Hematopoietic multipotent progenitor cell treated with erythropoietin and hydrocortisone succinate and interleukin-3 and kit ligand, for 6 days (in vitro differentiated cells): ENCODE data around the gene ARHGAP10.
A peak's percentile ranks its signal among the peaks of the same experiment; 100 is the strongest.

ENCODE experiments used
- DNase-seq: peaks from one replicate; pipeline ENCODE4 v3.0.0-alpha.2; 2015

The ARHGAP10 gene

DNA sequence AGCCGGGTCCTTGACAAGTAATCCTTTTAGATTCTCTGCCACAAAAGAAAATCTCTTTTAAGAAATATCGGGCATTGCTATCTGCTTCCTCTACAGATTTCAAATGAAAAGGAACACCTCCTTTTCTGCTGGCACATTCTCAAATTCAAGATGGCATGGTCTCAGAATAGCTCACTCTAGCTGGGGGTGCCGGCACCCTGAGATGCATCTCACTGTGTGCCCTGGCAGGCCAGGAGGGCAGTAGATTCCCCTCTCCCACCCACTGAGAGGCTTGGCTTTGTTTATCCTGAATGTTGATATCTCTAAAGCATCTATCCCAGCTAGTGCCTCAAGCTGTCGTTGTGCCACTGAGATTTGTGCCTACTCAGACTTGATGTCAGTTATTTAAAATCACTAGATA, 319.5 kb downstream of the ARHGAP10 start:
- DNase-seq, result no peak

DNA sequence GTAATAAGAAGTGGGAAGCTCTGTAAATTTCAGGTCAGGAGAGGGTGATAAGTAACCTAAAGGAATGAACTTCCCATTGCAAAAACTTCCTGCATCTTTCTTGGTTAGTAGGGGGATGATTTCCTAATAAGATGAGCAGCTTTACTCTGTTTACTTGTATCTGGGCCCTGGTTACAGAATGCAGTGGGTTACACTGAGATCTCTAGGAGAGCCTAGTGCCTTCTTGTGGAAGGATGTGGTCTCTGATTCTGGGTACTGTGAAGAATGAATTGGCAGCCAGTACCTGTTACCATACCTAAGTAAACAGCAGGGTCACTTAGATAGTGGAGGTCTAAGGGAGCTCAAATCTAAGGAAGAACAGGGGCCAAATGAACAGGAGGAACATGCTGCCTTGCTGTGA, 320.6 kb downstream of the ARHGAP10 start:
- DNase-seq, result no peak

DNA sequence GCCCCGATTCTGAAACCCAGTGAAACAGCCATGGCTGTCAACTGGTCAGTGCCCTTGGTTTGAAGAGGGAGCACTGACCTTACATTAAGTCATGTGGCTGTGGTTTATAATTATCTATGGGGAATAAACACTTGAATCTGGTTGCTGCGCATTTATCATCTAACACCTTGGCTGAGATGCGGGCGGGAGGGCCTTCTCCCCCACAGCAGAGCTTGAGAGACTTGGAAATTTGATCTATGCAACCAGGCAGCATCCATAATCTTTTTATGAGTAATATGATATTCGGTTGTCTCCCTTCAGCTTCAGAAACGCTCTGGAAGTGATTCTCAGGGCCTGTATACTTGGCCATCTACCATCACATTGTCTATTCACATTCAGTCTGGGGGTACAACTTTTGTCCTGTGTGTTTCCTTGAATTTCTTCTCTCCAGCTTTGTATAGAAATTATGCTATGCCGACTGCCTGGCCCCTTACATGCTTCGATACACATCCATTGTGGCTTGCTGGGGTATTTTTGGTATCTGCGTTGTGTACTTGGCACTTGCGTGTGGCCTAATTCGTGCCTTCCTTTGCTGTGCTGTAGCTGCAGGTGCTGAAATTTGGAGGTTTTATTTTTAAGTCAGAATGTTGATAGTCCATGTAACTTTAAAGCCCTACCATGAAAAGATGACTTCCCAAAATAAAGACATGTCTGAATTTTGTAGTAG, 321.6 kb downstream of the ARHGAP10 start:
- no peak for DNase-seq

DNA sequence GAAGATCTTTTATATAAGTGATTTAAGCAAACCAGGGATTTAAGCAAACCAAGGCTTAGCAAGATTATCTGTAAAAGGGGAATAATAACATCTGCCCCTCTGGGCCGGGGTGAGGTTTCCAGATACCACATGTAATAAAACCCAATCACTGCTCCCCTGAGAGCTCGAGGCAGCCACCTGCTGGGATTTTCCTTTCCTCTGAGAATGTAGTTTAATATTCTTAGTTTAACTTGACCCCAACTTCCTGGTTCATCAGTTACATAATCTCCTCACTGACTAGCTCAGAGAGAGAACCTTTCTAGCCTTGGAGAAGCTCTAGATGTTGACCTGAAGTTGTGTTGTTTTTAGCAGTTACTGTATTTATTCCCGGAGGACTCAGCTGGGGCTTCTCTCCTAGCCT, 322.4 kb downstream of the ARHGAP10 start:
- no peak for DNase-seq

DNA sequence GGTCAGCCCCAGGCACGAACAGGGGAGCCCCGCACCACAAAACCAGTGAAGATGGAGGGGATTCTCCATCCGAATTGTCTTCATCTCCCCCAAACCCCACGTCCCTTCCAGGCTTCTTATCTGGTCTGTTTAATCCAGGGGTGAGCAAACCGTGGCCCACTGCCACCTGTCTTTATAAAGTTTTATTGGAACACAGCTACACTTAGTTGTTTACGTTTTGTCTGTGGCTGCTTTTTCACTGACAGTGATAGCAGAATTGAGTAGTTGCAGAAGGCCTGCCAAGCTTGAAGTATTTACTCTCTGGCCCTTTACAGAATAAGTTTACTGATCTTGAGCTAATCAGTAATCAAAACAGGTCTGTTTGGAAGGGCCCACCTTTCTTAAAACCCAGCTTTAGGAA, 324.0 kb downstream of the ARHGAP10 start:
- DNase-seq, result no peak

DNA sequence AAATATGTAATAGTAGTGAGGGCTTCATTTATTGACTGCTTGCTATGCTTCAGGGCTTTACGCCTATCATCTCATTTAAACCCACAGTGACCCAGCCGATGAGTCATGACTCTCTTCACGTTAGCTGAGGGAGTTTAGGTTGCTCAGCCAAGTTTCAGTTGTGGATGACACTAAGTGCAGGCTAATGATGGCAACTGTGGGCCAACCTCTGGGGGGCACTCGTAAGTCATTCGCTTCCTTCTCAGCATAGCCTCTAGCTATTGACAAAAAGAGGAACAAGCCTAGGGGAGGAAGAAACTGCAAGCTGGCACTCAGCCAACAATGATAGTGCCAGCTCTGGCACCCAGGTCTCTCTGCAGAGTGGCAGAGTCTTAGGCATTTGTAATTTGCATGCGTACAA, 325.0 kb downstream of the ARHGAP10 start:
- peak; percentile 96 for DNase-seq

DNA sequence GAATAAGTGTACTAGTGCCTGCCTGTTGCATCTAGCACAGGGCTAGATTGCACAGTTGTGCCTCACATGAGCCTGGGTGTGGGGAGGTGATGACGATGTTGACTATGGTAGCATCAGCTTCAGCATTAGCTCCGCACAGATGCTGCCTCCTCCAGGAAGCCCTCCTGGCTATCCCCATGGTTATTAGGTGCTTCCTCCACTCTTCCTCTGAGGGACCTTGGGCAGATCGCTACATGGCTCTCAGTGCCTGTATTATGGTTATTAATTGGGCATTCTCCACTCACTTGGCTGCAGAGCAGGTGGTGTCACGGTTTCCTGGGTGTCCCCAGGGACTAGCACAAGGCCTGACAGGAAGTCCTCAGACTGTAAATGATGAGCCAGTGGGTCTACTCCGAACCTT, 325.6 kb downstream of the ARHGAP10 start:
- DNase-seq, result no peak

DNA sequence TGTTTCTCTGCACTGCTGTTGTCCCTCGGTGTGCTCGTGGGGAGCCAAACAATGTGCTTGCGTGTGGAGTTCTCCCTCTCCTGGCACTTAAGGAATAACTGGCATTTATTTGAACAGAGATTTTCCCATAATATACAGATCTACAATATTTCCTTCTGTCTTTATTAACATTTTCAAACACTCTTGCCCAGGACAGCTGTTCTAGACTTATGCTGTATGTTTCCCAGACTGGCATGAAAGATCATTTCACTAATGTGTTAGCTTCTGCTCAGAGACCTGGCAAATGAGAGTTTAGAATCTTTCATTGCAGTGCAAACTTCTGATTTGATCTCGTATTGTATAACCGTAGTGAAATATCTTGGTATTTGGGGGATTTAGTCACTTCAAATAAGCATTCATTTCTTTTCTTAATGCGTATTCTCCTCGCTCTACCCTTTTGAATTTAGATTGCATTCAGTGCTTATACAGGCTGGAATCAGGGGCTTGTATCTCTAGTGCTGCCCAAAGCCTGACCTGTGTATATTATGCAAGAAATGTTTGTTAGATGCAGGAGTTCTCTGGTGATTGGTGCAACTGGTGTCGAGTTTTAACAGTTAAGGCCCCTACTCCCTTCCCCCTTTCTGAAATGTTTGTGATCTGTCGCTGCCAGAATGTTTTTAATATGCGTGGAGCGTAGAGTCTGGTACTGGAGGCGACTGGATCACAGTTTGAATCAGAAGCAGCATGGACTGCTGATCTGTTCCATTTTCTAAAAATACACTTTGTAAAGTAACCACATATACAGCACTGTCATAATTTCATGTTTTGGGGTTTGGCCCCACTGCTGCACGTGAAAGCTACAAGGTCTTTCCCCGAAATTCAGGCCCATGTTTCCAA, 326.3 kb downstream of the ARHGAP10 start:
- no peak for DNase-seq

DNA sequence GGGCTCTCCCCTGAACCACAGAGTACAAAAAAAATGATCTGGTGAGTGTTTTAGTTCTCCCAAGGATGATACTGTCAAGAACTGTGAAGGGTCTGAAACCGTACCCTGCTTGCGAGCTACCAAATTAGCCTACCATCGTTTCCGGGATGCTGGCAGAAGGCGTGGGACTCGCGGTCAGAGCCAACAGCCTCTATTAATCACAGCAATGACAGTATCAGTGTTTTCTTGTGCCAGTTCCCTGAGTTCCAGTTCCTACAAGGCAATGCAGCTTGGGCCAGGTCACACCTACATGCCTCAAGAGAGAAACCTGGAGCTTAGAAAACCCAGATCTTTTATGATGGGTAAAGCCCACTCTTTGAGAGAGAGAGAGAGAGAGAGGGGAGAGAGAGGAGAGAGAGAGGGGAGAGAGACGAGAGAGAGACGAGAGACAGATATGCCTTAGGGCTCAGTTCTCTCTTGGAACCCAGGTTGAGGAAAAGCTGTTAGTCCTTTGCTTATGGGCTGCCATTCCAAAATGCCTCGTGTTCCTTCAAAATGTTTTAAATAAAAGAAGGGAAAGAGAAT, 327.8 kb downstream of the ARHGAP10 start:
- DNase-seq, result no peak

DNA sequence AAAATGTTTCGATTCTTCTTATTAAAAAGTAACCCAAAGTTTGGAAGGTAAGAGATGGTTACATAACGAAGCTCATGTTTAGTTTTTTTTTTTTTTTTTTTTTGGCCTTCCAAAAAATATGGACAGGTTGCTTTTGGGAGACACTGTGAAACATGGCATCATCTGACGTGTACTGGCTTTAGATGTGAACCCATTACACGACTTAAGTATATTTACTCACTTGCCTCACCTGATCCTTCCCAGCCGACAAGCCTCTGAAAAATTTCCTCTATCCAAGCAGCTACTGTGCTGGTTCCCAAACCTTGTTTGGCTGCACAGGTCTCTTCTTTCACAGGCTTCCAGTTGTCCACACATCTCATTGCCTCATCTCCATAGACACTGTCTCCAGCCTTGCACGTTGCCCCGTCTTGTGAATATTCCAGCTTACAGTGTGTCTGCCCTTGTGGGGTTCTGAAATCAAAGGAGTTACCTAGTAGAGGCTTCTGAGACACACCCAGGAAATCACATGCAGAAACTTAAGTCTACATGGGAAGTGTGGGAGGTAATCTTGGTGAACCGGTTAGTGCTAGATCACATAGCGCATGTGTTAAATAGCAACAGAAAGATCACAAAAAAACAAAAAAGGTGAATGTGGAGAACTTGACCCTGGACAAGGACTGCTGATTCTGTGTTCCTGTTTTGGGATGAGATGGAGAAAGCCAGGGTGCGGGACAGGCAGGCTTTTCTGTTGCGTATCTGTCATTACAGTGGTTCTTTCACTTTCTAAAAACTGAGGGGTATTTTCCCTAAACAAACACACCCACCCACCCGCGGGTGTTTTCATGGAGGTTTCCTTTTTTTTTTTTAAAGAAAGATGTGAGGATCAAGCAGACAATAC, 328.6 kb downstream of the ARHGAP10 start:
- no peak for DNase-seq

DNA sequence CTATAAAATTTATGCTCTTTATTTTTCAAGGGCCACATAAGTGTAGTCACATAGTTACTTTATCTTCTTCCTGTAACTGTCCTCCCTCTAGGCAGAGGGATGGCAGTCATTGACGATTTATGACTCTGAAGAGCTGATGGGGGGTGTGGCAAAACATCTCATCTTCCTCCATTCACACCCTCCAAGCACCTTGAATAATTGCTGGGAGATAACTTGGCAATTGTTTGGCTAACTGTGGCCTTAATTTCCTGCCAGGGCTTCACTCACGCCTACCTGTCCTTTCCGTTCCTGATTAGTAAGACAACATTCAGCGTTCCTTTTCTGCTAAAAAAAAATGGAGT, 329.2 kb downstream of the ARHGAP10 start:
- DNase-seq, result no peak

DNA sequence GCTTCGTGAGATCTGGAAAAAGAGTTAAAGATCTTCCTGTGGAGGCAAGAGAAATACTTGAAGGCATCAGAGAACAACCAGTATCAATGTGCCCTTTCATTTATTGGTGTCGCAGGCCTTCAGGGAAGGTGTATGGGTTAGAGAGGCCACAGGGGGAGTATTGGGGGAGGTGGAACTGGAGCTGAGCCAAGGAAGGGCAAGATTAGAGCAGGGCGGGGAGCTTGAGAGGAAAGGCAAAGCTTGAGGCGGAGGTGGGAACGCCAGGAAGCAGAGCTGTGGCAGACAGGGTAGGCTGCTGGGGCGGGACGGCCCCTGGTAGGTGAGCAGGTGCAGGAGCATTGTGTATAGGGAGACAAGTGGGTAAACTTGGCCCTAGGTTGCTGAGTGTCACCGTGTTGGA, 329.9 kb downstream of the ARHGAP10 start:
- DNase-seq, result no peak

DNA sequence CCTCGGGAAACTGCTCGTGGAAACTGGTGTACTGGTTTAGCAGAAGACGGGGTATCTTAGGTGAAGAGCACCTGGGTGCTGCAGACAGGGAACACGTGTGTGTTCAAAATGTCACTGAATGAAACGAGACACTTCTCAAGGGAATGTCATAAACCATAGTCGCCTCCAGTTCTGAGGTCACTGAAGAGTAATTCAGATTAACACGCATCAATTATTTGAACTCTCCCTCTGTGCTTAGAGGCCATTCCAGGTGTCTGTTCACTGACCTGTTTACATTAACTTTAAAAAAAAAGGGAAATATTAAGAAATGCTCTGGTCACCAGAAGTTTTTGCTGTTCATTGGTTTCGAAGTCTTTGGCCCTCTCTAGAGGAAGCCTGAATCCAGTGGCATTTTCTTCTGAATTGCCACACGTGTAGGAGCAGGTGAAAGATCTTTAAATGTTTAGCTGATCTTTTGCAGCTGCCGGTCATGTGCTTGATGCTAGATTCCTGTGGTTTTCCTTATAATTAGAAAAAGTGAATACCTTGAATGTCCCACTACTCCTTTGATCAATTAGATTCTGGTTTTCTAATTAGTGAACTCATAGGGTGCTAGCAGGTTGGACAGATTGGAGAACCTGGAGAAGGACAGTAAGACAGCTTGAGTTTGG, 330.5 kb downstream of the ARHGAP10 start:
- no peak for DNase-seq

DNA sequence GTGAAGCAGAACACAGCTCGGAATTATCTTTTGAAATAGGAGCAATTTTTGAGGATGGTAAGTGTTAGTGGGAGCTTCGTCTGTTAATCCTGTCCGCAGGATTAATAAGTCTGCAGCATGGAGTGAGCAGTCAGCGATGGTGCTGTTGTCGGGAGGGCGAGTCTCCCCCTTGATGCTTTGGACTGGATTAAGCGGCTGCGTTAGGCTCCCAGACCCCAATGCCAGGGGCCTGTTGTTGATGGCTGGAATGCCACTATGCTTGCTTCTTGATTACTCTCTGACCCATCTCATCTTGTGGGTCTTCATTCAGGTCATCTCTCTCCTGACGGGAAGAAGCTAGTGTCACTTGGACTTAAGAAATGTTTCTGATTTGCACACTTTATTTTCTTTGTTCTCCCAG, 332.6 kb downstream of the ARHGAP10 start:
- no peak for DNase-seq

DNA sequence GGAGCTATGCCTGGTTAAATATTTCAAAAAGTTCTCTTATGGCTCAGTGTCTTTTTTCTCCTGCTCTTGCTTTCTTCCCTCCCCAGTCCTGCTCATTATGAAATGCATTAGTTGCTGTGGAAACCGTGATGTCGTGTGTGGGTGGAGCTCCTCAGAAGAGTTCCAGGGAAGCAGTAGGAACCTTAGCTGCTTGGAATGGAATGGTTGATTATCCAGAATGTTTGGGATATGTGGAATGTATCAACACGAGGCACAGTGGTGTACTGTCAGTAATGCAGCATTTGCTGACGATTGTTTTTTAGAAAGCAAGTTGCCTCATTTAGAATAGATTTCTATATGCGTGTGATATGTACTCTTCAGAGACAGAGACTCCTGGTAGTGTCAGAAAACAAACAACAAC, 333.2 kb downstream of the ARHGAP10 start:
- DNase-seq, result no peak

DNA sequence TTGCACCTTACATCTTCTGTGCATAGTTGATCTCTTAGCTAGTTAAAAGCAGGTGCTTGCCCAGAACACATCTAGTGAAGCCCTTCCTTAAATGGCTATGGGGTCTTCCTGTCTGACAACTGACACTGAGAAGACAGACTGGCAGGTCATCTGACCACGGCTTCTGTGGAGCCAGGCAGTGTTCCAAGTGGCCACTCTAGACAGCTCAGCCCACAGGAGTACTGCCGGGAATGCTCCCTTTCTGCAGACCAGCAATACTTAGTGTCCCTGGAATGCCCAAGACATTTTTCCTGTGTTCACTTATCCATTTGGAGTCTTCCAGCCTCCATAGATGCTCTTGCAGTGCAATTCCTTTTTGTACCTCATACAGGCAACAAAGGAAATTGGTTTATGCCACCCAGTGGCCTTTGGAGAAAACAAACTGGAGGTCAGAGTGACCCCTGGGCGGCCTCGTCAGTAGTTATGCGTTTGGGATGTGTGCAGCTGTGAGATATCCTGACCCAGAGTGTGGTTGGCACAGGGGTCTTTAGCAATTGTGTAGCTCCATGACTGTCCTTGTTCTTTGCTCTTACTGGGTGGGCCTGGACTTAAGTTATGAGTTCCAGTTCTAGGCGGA, 335.5 kb downstream of the ARHGAP10 start:
- no peak for DNase-seq

DNA sequence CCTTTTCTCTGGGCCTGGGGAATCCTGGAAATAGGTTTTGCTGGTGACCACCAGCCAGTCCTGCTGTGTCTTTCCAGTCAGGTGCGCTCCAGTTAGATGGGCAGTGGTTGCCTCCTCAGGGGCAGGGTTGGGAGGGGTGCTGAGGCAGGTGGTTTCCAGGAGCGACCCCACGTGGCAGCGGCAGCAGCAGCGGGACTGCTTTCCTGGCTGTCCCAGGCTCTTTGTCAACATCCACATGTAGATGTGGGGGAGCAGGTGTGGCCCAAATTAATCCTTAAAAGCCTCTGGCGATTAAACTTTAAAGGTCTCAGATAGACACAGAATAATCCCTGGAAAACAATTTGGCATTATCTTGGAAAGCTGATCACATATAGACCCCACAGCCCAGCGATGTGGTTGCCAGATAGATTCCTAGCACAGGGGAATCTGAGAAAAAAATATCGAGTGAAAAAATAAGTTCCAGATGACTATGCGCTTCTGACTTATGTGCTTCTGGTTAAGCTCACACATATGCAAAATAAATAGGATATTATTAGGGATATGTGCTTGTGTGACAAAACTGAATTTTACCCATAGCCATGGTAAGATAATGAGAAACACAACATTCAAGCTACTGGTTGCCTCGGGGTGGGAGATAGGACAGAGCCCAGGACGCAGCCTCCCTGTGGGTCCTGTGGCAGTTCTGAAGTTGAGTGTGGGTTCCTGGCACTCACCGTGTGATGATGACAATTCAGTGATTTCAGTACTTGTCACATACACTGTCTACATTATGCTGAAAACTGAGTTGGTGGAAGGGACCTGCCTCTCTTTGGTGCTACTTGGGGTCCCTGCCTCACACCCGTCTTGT, 336.4 kb downstream of the ARHGAP10 start:
- DNase-seq, result no peak

DNA sequence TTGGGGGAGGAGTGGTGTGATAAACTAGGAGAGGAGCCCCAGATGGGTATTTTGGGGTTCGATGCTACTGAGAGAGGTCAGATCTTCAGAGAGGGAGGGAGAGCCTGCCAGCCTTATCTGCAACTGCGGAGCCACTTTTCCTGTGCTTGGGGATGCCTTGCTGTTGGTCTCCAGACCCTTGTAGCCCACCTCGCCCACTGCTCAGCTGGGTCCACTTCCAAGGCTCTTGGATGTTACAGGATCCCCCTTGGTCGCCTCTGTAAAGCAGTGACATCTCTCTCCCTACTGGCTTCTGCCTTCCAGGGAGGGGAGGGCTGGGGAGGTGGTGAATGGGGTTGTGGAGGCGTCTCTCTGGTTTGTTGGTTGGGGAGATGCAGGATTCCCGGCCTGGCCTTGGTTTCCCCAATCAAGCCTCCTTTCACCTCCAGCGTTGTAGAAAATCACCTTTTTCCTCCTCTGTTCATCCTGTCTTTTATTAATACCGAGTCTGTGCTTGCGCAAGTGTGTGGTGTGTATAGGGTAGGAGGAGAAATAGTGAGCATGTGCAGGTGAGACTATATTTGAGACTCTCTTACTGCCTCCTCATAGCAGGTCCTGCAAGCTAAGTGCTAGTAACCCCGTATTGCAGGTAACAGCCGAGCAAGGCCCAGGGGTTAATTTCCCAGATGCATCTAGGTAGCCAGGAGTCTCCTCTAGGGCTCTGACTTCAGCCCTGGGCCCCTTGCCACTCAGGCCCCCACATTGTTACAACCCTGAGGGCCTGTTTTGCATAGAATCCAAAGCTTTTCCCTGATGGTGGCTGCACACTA, 337.4 kb downstream of the ARHGAP10 start:
- no peak for DNase-seq

DNA sequence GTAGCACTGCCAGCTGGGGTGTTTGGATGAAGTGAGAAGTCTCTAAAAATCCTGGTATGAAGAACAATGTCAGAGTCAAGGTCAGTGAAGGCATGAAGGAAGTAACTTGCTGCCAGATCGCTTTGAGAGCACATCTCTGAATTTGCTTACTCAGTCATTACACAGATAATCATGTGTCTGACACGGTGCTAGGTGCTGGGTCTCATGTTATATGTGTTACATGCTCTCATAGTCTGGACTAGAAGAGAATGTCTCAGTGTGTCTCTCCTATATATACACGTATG, 337.9 kb downstream of the ARHGAP10 start:
- no peak for DNase-seq

DNA sequence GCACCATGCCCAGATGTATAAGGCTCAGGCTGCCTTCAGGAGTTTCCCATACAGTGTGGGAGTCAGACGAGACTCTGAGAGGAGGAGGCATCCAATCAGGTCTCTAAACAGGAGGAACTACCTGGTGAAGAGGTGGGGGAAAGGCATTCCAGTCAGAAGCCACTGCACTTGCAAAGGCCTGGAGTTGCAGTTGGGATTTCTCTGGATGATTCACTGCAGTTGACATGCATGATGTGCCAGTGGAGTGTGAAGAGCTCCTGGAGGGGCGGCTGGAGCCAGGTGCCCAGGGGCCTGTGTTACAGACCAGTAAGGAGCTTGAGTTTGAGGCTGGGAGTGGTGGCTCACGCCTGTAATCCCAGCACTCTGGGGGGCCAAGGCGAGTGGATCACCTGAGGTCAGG, 339.1 kb downstream of the ARHGAP10 start:
- DNase-seq, result no peak

DNA sequence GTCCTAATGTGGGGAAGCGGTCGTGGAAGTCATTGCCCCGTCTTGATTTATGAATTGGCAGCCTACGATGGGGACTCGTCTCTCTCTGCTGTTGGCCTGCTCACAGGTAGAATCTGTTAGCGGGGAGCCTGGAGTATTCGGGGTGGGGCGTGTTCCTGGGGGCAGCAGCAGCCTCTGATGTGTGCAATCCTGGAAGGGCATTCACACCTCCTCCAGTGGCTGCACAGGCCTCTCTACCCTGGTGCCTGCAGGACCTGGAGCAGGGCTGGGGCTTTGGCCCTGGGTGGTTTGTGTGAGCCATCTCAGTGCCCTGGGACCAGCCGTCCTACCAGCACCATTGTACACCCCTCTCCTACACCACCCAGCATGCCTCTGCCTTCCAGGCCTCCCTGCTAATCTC, 340.9 kb downstream of the ARHGAP10 start:
- DNase-seq, result no peak
